Suppressor macrophage treated with lipopolysaccharide for 4 hours (primary cell): ENCODE data around the gene FOXP1.

Source experiments
- DNase-seq: peaks from one replicate; pipeline ENCODE4 v3.0.0-alpha.2; 2020

The FOXP1 gene

GRCh38 chr3:71393745-71394144 is 189.8 kb downstream of the FOXP1 start:
- DNase-seq: no peak

- peak; percentile 71 for DNase-seq
Observed at GRCh38 chr3:71393093-71393492, 190.4 kb downstream of the FOXP1 start.

GRCh38 chr3:71392251-71392650 is 191.3 kb downstream of the FOXP1 start:
- DNase-seq: peak; percentile 64

- DNase-seq: no peak
Observed at GRCh38 chr3:71391361-71391760, 192.2 kb downstream of the FOXP1 start.

GRCh38 chr3:71389911-71390573 is 193.5 kb downstream of the FOXP1 start:
- peak; percentile 37 for DNase-seq

GRCh38 chr3:71389191-71389590 is 194.3 kb downstream of the FOXP1 start:
- no peak for DNase-seq

- DNase-seq: no peak
Observed at GRCh38 chr3:71388535-71389120, 194.9 kb downstream of the FOXP1 start.

GRCh38 chr3:71387586-71387985 is 195.9 kb downstream of the FOXP1 start:
- no peak for DNase-seq

- DNase-seq: no peak
Observed at GRCh38 chr3:71384837-71385716, 198.5 kb downstream of the FOXP1 start.

GRCh38 chr3:71384388-71384787 is 199.1 kb downstream of the FOXP1 start:
- no peak for DNase-seq

- DNase-seq: no peak
Observed at GRCh38 chr3:71380096-71380495, 203.4 kb downstream of the FOXP1 start.

GRCh38 chr3:71378509-71378908 is 205.0 kb downstream of the FOXP1 start:
- DNase-seq: no peak

GRCh38 chr3:71376911-71377310 is 206.6 kb downstream of the FOXP1 start:
- DNase-seq: no peak

- no peak for DNase-seq
Observed at GRCh38 chr3:71376503-71376902, 207.0 kb downstream of the FOXP1 start.

GRCh38 chr3:71374582-71374981 is 208.9 kb downstream of the FOXP1 start:
- DNase-seq: no peak

GRCh38 chr3:71372911-71373637 is 210.5 kb downstream of the FOXP1 start:
- no peak for DNase-seq

- DNase-seq: no peak
Observed at GRCh38 chr3:71372241-71372768, 211.2 kb downstream of the FOXP1 start.

- DNase-seq: no peak
Observed at GRCh38 chr3:71371282-71371681, 212.2 kb downstream of the FOXP1 start.

- no peak for DNase-seq
Observed at GRCh38 chr3:71370467-71370866, 213.1 kb downstream of the FOXP1 start.

GRCh38 chr3:71369701-71370391 is 213.7 kb downstream of the FOXP1 start:
- DNase-seq: no peak

- DNase-seq: no peak
Observed at GRCh38 chr3:71366988-71367604, 216.4 kb downstream of the FOXP1 start.
